Measurements from ENCODE around the gene CELA1. TPM values are rescaled to one million over a fixed set of nuclear protein-coding genes. Genes with fewer than 3 reads are reported as not detected.

The CELA1 gene
- total and polyA plus RNA-seq, 10 of the 15 experiments (the other 5 are each of a cell fraction or from before 2014, with no cell fraction given): not detected

DNA sequence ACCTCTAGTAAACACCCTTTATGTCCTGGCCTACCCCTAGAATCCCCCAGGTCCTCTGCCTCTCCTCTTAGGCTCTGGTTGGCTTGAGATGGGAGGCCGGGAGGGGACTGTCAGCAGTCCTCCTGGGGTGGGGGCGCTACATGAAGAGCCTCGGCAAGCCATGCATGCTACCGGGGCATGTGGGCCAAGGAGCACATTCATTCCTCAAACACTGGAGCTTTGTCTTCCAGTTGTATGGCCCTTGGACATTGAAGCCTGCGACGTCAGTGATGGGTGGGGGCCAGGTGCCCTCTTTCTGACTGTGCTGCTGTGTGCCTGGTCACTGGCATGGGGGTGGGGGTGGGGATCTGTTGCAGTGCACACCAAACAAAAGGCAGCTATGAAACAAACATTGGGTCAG lies 15.8 kb upstream of the CELA1 start:
- 98% methylated on average over 6 of the region's 6 CpGs for WGBS (ENCODE audit: insufficient coverage, insufficient replicate concordance, low lambda C conversion rate, missing lambda C conversion rate)
- TF ChIP-seq MLLT1 (IDR thresholded peaks at IDR 0.05) (no peak), CREM (IDR thresholded peaks at IDR 0.05; ENCODE audit: low read depth) (no peak), ZNF592 (IDR thresholded peaks at IDR 0.05) (no peak), BACH1 (IDR thresholded peaks at IDR 0.05; ENCODE audit: borderline replicate concordance) (no peak), ESRRA (IDR thresholded peaks at IDR 0.05; ENCODE audit: low read length) (no peak), RB1 (IDR thresholded peaks at IDR 0.05; ENCODE audit: borderline replicate concordance) (no peak), IRF4 (IDR thresholded peaks at IDR 0.05; ENCODE audit: low read depth, low read length) (no peak), EED (IDR thresholded peaks at IDR 0.05; ENCODE audit: low read depth) (no peak), ASH2L (IDR thresholded peaks at IDR 0.05; ENCODE audit: borderline replicate concordance, low read depth) (no peak), TCF3 (IDR thresholded peaks at IDR 0.05; ENCODE audit: borderline replicate concordance, insufficient read depth, low read depth, low read length) (no peak)
- TF ChIP-seq, protein P1, sequence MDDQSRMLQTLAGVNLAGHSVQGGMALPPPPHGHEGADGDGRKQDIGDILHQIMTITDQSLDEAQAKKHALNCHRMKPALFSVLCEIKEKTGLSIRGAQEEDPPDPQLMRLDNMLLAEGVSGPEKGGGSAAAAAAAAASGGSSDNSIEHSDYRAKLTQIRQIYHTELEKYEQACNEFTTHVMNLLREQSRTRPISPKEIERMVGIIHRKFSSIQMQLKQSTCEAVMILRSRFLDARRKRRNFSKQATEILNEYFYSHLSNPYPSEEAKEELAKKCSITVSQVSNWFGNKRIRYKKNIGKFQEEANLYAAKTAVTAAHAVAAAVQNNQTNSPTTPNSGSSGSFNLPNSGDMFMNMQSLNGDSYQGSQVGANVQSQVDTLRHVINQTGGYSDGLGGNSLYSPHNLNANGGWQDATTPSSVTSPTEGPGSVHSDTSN (IDR thresholded peaks at IDR 0.05; ENCODE audit: insufficient replicate concordance, low read depth, low read length): no peak
- TF ChIP-seq, protein P2, sequence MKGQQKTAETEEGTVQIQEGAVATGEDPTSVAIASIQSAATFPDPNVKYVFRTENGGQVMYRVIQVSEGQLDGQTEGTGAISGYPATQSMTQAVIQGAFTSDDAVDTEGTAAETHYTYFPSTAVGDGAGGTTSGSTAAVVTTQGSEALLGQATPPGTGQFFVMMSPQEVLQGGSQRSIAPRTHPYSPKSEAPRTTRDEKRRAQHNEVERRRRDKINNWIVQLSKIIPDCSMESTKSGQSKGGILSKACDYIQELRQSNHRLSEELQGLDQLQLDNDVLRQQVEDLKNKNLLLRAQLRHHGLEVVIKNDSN (IDR thresholded peaks at IDR 0.05; ENCODE audit: borderline replicate concordance, extremely low read length, insufficient read depth, low read depth, low read length): no peak
- TF ChIP-seq, protein P3, sequence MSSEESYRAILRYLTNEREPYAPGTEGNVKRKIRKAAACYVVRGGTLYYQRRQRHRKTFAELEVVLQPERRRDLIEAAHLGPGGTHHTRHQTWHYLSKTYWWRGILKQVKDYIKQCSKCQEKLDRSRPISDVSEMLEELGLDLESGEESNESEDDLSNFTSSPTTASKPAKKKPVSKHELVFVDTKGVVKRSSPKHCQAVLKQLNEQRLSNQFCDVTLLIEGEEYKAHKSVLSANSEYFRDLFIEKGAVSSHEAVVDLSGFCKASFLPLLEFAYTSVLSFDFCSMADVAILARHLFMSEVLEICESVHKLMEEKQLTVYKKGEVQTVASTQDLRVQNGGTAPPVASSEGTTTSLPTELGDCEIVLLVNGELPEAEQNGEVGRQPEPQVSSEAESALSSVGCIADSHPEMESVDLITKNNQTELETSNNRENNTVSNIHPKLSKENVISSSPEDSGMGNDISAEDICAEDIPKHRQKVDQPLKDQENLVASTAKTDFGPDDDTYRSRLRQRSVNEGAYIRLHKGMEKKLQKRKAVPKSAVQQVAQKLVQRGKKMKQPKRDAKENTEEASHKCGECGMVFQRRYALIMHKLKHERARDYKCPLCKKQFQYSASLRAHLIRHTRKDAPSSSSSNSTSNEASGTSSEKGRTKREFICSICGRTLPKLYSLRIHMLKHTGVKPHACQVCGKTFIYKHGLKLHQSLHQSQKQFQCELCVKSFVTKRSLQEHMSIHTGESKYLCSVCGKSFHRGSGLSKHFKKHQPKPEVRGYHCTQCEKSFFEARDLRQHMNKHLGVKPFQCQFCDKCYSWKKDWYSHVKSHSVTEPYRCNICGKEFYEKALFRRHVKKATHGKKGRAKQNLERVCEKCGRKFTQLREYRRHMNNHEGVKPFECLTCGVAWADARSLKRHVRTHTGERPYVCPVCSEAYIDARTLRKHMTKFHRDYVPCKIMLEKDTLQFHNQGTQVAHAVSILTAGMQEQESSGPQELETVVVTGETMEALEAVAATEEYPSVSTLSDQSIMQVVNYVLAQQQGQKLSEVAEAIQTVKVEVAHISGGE (CRISPR knock-in tag; IDR thresholded peaks at IDR 0.05): no peak

More for the DNA sequence above, 15.8 kb upstream of the CELA1 start:
- no TSS peak for BruUV-seq (replicated peaks)
- Histone ChIP-seq H4K20me1 (ENCODE audit: control insufficient read depth, insufficient read depth) (no peaks in the 10 kb centered on the region), H2AFZ (ENCODE audit: control insufficient read depth, low read depth, low read length) (no peak overlapping the region), H3K36me3 (ENCODE audit: control insufficient read depth in 2 of 2, insufficient read depth in 2 of 2, low read length in 1 of 2) (peaks cover 0 to 10% of the 10 kb centered on the region in 2 experiments), H3K4me2 (ENCODE audit: control insufficient read depth, insufficient read depth) (no peak overlapping the region), H3K4me3 (no peak overlapping the region), H3K27ac (ENCODE audit: control insufficient read depth, insufficient read depth) (no peak overlapping the region), H3K9me3 (replicated peaks; ENCODE audit: control insufficient read depth, insufficient read depth, low read length) (no peaks in the 10 kb centered on the region; the same call in 2 of the 3 replicates), H3K9ac (ENCODE audit: control insufficient read depth, insufficient read depth, low read length) (no peak overlapping the region), H3K27me3 (replicated peaks in 1 of 2; ENCODE audit: control insufficient read depth in 2 of 2, insufficient read depth in 2 of 2, low read length in 1 of 2) (no peaks in the 10 kb centered on the region), H3K79me2 (ENCODE audit: control insufficient read depth, insufficient read depth, low read length) (no peaks in the 10 kb centered on the region), H3K4me1 (ENCODE audit: control insufficient read depth, insufficient read depth, low read length) (peaks cover 14% of the 10 kb centered on the region)
- ATAC-seq (no peak), DNase-seq (ENCODE audit: low read depth, low spot score) (no peak), FAIRE-seq (no peak)
- ChIA-PET CTCF (no interaction called here), SMC1A (ENCODE audit: uncharacterized antibody, unreplicated experiment) (interaction anchor here (0.6 to 1.2 kb wide), 2 partner anchors 12 to 595 kb away, joined by 3 to 4 read pairs; no protein-coding TSS in a partner anchor), POLR2A (no interaction called here), RAD21 (ENCODE audit: unreplicated experiment) (no interaction called here)
- in situ Hi-C loops (cut with MboI): no loop called here
- intact Hi-C loops (cut with micrococcal nuclease; ENCODE audit: unreplicated experiment): no loop called here
